AG09309 (cell line): ENCODE measurements around the gene FBXO40.

Experiments used
- DNase-seq: peaks from one replicate; pipeline ENCODE4 v3.0.0-alpha.2; 2010; ENCODE audit warnings: low read depth
- H3K4me3 ChIP-seq: 2 replicates; pipeline ENCODE4 v1.5.1; 2011; ENCODE audit warnings: mild to moderate bottlenecking, low read depth, low read length, moderate library complexity; ENCODE audit not compliant: control insufficient read depth
- TF ChIP-seq, protein P1 (sequence below): IDR thresholded peaks from 2 replicates; pipeline ENCODE4 v1.5.1; 2011; ENCODE audit warnings: mild to moderate bottlenecking, low read depth, low read length, inconsistent platforms; ENCODE audit not compliant: insufficient read depth, control insufficient read depth; ENCODE audit errors: missing control alignments

FBXO40 gene

DNA sequence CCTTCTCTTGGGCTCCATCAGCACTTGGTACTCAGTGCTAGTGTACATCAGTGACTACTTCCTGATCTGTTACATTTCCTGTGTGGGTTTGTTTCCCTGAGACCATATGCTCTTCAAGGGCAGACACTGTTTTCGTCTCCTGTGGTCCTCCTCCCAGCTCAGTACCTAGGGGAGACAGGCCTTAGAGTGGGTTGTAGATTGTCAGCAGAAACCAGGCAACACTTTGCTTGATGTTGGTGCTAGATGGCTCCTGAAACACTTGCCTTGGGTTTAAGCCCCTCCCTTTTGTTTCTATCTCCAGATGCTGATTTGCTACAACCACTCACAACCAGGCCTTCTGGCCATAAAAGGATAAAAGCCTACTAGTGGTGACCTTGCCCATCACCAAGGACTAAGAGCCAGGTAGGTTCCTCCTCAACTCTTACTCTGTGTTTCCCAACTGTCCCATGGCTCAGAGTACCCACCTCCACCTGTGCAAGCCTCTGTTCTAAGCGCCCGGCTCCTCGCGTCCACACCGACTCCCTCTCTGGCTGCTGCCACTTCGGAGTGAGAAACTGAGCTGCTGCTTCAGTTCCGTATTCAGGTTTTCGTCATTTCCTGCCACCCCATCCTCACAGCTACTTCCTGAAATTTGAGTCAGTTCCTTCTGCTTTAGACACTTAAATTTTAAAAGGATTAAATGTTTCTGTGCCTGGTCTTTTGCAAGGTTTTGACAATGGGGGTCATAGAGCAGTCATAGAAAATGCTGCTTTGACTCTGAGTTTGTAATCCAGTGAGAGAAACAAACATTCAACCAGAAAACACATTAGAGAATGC lies 67.4 kb downstream of the FBXO40 start, which contains the start of gene HCLS1:
TSS of gene HCLS1 (minus strand) at position 548 of the 816 bp plus-strand sequence. CDS start 2,556 bp downstream, outside the sequence.
- no peak for DNase-seq
- H3K4me3 ChIP-seq = no peak within 1 kb of the TSS

DNA sequence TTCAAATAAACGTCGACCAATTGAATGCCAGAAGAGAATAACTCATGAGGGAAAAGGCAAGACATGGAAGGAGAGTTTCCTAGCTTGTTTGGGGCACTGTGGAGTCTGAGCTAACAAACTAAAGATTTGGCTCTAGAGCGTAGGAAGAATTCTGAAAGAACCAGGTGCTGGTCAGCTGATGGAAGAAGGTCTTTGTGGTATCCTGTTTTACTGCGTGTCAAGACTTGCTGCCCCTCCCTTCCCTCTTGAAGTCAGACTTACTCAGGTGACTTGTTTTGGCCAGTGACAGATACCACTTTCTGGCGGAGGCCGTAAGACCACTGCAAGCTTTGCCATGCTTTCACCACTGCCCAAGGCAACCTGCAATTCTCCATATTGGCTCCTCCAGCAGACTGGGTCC lies 68.2 kb downstream of the FBXO40 start:
- DNase-seq = no peak
- H3K4me3 ChIP-seq = no peak overlapping the region
- TF ChIP-seq, protein P1, sequence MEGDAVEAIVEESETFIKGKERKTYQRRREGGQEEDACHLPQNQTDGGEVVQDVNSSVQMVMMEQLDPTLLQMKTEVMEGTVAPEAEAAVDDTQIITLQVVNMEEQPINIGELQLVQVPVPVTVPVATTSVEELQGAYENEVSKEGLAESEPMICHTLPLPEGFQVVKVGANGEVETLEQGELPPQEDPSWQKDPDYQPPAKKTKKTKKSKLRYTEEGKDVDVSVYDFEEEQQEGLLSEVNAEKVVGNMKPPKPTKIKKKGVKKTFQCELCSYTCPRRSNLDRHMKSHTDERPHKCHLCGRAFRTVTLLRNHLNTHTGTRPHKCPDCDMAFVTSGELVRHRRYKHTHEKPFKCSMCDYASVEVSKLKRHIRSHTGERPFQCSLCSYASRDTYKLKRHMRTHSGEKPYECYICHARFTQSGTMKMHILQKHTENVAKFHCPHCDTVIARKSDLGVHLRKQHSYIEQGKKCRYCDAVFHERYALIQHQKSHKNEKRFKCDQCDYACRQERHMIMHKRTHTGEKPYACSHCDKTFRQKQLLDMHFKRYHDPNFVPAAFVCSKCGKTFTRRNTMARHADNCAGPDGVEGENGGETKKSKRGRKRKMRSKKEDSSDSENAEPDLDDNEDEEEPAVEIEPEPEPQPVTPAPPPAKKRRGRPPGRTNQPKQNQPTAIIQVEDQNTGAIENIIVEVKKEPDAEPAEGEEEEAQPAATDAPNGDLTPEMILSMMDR = no peak

More for the DNA sequence above, 67.4 kb downstream of the FBXO40 start, which contains the start of gene HCLS1:
- TF ChIP-seq, protein P1 = no peak

DNA sequence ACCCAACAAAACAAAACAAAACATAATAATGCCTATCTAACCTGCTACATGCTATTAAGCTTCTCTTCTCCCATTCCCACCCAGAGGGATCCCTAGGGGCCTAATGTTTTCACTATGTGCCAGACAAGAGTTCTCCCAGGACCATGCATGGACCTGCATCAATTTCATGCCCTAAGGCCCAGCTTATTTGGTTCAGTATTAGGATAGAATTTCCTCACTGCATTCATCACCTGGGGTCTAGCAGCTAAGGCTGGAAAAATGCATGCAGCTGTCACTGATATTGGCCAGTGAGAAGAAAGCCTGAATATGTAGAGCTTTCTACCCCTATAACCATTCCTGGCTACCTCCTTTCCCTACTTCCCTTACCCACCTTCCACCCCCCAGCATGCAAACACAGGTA lies 69.6 kb downstream of the FBXO40 start:
- TF ChIP-seq, protein P1 = no peak
- H3K4me3 ChIP-seq = no peak overlapping the region
- DNase-seq = no peak

DNA sequence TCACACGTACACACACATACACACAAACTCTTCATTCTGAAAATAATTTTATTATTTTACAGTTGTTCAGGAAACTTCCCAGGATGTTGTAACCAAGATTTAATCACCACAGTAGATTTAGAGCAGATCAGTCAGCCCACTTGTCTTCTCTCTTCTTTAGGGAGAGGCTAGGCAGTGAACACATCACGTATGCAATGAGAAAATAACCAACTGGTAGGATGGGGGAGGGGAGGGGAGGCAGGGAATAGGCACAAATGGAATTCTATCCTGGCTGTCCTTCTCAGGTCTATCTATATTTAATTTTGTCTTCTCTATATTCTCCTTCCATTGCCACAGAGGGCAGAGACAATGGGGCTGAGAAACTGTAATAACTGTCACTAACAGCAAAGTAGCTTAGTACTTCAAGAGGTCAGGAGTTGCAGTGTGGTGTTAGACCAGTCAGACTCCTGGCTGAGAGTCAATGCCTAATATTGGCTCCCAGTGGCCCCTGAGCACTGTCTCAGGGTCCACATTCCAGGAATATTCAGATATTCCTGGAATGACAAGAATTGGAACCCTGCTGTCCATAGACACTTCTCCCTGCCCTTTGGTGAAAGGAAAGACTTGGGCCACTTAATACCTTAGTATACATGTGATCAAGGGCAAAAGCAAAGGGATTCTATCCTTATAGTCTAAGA lies 70.1 kb downstream of the FBXO40 start:
- no peak overlapping the region for H3K4me3 ChIP-seq
- no peak for DNase-seq
- TF ChIP-seq, protein P1 = no peak

DNA sequence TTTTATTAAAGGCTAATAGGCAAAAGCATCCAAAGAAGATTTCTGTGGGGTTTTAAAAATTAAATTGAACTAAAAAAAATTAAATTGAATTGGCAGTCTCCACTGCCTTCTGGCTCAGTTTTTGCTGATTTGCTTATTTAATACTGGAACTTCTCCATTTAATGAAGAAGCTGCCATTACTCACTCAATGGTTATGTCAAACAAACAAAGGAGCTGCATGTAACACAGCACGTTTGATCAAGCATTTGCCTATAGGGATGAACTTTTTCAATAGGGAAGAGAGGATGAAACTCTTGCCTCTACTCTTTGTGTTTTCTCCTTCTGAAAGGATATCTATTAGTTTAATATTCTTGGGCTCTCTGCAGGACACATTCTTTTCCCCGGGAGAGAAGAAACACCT lies 72.3 kb downstream of the FBXO40 start:
- no peak for DNase-seq
- TF ChIP-seq, protein P1 = no peak
- no peak overlapping the region for H3K4me3 ChIP-seq

DNA sequence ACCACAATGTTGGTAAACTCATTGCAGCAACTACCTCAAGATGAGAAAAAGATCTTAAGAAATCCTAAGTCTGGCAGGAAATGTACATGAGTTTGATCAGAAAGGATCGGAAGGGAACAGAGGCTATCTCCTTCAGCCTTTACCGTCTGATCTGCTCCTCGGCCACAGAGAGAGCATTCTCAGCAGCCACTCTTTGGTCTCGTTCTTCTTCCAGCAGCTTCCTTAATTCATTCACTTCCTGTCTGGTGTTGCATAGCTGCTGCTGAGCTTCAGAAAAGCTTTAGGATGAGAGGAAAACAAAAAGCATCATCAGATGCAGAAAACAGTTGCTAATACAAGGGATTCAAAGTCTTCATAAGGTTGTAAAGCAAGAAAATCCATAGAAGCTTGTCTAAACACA lies 74.2 kb downstream of the FBXO40 start:
- H3K4me3 ChIP-seq = no peak overlapping the region
- TF ChIP-seq, protein P1 = no peak
- no peak for DNase-seq
